ENCODE data around the gene ALG12.

ALG12 gene

GRCh38 chr22:49901457-49901856 lies 16.8 kb downstream of the ALG12 start:
- peak overlapping the region; percentile 40 for H3K18ac ChIP-seq (ENCODE audit: low read length)
- H2BK5ac ChIP-seq (ENCODE audit: low read length): no peak overlapping the region
- peaks cover 4 to 12% of the 10 kb centered on the region in 2 donors for H3K9me3 ChIP-seq (replicated peaks in 1 of 2; ENCODE audit: control insufficient read depth in 2 of 2, insufficient read depth in 1 of 2, low read depth in 1 of 2, low read length in 2 of 2)
- no peak overlapping the region for H2AFZ ChIP-seq (ENCODE audit: low read length)
- no peaks in the 10 kb centered on the region for H3K79me1 ChIP-seq (ENCODE audit: low read depth, low read length)
- no peak for DNase-seq (ENCODE audit: low spot score)
- no peak overlapping the region for H4K91ac ChIP-seq (ENCODE audit: low read depth, low read length, poor library complexity)
- peak overlapping the region; percentile 50 for H3K9ac ChIP-seq (ENCODE audit: low read depth, low read length, poor library complexity)
- H3K27ac ChIP-seq (replicated peaks; ENCODE audit: low read length): no peak overlapping the region
- no peak overlapping the region for H2BK12ac ChIP-seq (ENCODE audit: low read length)
- peaks cover 25 to 67% of the 10 kb centered on the region in 2 donors for H3K36me3 ChIP-seq (replicated peaks in 1 of 2; ENCODE audit: control insufficient read depth in 2 of 2, insufficient read depth in 2 of 2, low read length in 2 of 2)
- WGBS, 2 donors (ENCODE audit: extremely low coverage in 2 of 2, insufficient read length in 2 of 2, insufficient replicate concordance in 1 of 2): no CpG with 5 or more reads among the region's 11 CpGs
- H3K4me1 ChIP-seq (ENCODE audit: control insufficient read depth in 2 of 2, insufficient read depth in 1 of 2, low read depth in 1 of 2, low read length in 2 of 2): peaks cover 0 to 5% of the 10 kb centered on the region in 2 donors
- H3K4ac ChIP-seq (ENCODE audit: low read length): no peak overlapping the region
- H3K14ac ChIP-seq (ENCODE audit: low read length): peak overlapping the region; percentile 10
- H2BK15ac ChIP-seq (ENCODE audit: low read length): no peak overlapping the region
- no peak overlapping the region for H2AK5ac ChIP-seq (ENCODE audit: low read depth, low read length)
- H4K8ac ChIP-seq (ENCODE audit: low read depth, low read length): peak overlapping the region; percentile 78
- no peak overlapping the region for H3K4me2 ChIP-seq (ENCODE audit: insufficient read depth, low read length, poor library complexity, severe bottlenecking)
- peak overlapping the region in 1 of 2 donors; percentile 27 for H3K4me3 ChIP-seq (ENCODE audit: low read length in 2 of 2)
- no peaks in the 10 kb centered on the region for H3K27me3 ChIP-seq (ENCODE audit: control insufficient read depth in 3 of 3, insufficient read depth in 3 of 3, low read depth in 1 of 3, low read length in 3 of 3)
- H3K23ac ChIP-seq (ENCODE audit: low read depth, low read length, poor library complexity): peak overlapping the region; percentile 29
- H2BK120ac ChIP-seq (ENCODE audit: low read depth, low read length): no peak overlapping the region

GRCh38 chr22:49900441-49901230 lies 17.6 kb downstream of the ALG12 start:
- peaks cover 4 to 12% of the 10 kb centered on the region in 2 donors for H3K9me3 ChIP-seq (replicated peaks in 1 of 2; ENCODE audit: control insufficient read depth in 2 of 2, insufficient read depth in 1 of 2, low read depth in 1 of 2, low read length in 2 of 2)
- no peak overlapping the region for H3K4ac ChIP-seq (ENCODE audit: low read length)
- no peak for DNase-seq (ENCODE audit: low spot score)
- peaks cover 0 to 5% of the 10 kb centered on the region in 2 donors for H3K4me1 ChIP-seq (ENCODE audit: control insufficient read depth in 2 of 2, insufficient read depth in 1 of 2, low read depth in 1 of 2, low read length in 2 of 2)
- peak overlapping the region; percentile 29 for H3K23ac ChIP-seq (ENCODE audit: low read depth, low read length, poor library complexity)
- no peak overlapping the region for H2BK15ac ChIP-seq (ENCODE audit: low read length)
- H4K91ac ChIP-seq (ENCODE audit: low read depth, low read length, poor library complexity): no peak overlapping the region
- peaks cover 25 to 67% of the 10 kb centered on the region in 2 donors for H3K36me3 ChIP-seq (replicated peaks in 1 of 2; ENCODE audit: control insufficient read depth in 2 of 2, insufficient read depth in 2 of 2, low read length in 2 of 2)
- H3K18ac ChIP-seq (ENCODE audit: low read length): peak overlapping the region; percentile 23
- no peak overlapping the region for H2BK5ac ChIP-seq (ENCODE audit: low read length)
- WGBS, 2 donors (ENCODE audit: extremely low coverage in 2 of 2, insufficient read length in 2 of 2, insufficient replicate concordance in 1 of 2): no CpG with 5 or more reads among the region's 30 CpGs
- no peak overlapping the region for H2AK5ac ChIP-seq (ENCODE audit: low read depth, low read length)
- no peak overlapping the region for H2BK12ac ChIP-seq (ENCODE audit: low read length)
- peak overlapping the region; percentile 53 for H3K9ac ChIP-seq (ENCODE audit: low read depth, low read length, poor library complexity)
- H4K8ac ChIP-seq (ENCODE audit: low read depth, low read length): no peak overlapping the region
- H3K79me1 ChIP-seq (ENCODE audit: low read depth, low read length): no peaks in the 10 kb centered on the region
- H3K14ac ChIP-seq (ENCODE audit: low read length): no peak overlapping the region
- H3K4me2 ChIP-seq (ENCODE audit: insufficient read depth, low read length, poor library complexity, severe bottlenecking): no peak overlapping the region
- no peak overlapping the region for H3K27ac ChIP-seq (replicated peaks; ENCODE audit: low read length)
- no peak overlapping the region for H2BK120ac ChIP-seq (ENCODE audit: low read depth, low read length)
- no peaks in the 10 kb centered on the region for H3K27me3 ChIP-seq (ENCODE audit: control insufficient read depth in 3 of 3, insufficient read depth in 3 of 3, low read depth in 1 of 3, low read length in 3 of 3)
- H2AFZ ChIP-seq (ENCODE audit: low read length): no peak overlapping the region
- peak overlapping the region in 1 of 2 donors; percentile 19 for H3K4me3 ChIP-seq (ENCODE audit: low read length in 2 of 2)

GRCh38 chr22:49899530-49899929 lies 18.7 kb downstream of the ALG12 start:
- Histone ChIP-seq H3K79me1 (ENCODE audit: low read depth, low read length) (no peaks in the 10 kb centered on the region), H2AFZ (ENCODE audit: low read length) (no peak overlapping the region), H3K4me1 (ENCODE audit: control insufficient read depth in 2 of 2, insufficient read depth in 1 of 2, low read depth in 1 of 2, low read length in 2 of 2) (peaks cover 0 to 5% of the 10 kb centered on the region in 2 donors), H3K27ac (replicated peaks; ENCODE audit: low read length) (no peak overlapping the region), H3K36me3 (replicated peaks in 1 of 2; ENCODE audit: control insufficient read depth in 2 of 2, insufficient read depth in 2 of 2, low read length in 2 of 2) (peaks cover 25 to 71% of the 10 kb centered on the region in 2 donors), H3K14ac (ENCODE audit: low read length) (no peak overlapping the region), H3K27me3 (ENCODE audit: control insufficient read depth in 3 of 3, insufficient read depth in 3 of 3, low read depth in 1 of 3, low read length in 3 of 3) (no peaks in the 10 kb centered on the region), H3K9me3 (replicated peaks in 1 of 2; ENCODE audit: control insufficient read depth in 2 of 2, insufficient read depth in 1 of 2, low read depth in 1 of 2, low read length in 2 of 2) (peaks cover 4 to 16% of the 10 kb centered on the region in 2 donors), H3K4ac (ENCODE audit: low read length) (no peak overlapping the region), H2BK12ac (ENCODE audit: low read length) (no peak overlapping the region), H3K18ac (ENCODE audit: low read length) (no peak overlapping the region), H3K9ac (ENCODE audit: low read depth, low read length, poor library complexity) (no peak overlapping the region), H2AK5ac (ENCODE audit: low read depth, low read length) (no peak overlapping the region), H3K23ac (ENCODE audit: low read depth, low read length, poor library complexity) (no peak overlapping the region), H2BK15ac (ENCODE audit: low read length) (no peak overlapping the region), H2BK120ac (ENCODE audit: low read depth, low read length) (no peak overlapping the region), H3K4me3 (ENCODE audit: low read length in 2 of 2) (no peak overlapping the region), H4K91ac (ENCODE audit: low read depth, low read length, poor library complexity) (no peak overlapping the region), H4K8ac (ENCODE audit: low read depth, low read length) (no peak overlapping the region), H3K4me2 (ENCODE audit: insufficient read depth, low read length, poor library complexity, severe bottlenecking) (no peak overlapping the region), H2BK5ac (ENCODE audit: low read length) (no peak overlapping the region)
- no peak for DNase-seq (ENCODE audit: low spot score)
- WGBS, 2 donors (ENCODE audit: extremely low coverage in 2 of 2, insufficient read length in 2 of 2, insufficient replicate concordance in 1 of 2): no CpG with 5 or more reads among the region's 6 CpGs

GRCh38 chr22:49897015-49897684 lies 21.1 kb downstream of the ALG12 start:
- DNase-seq (ENCODE audit: low spot score): no peak
- Histone ChIP-seq H2AFZ (ENCODE audit: low read length) (no peak overlapping the region), H2BK12ac (ENCODE audit: low read length) (no peak overlapping the region), H3K9ac (ENCODE audit: low read depth, low read length, poor library complexity) (no peak overlapping the region), H3K79me1 (ENCODE audit: low read depth, low read length) (no peaks in the 10 kb centered on the region), H3K4ac (ENCODE audit: low read length) (no peak overlapping the region), H3K4me3 (ENCODE audit: low read length in 2 of 2) (no peak overlapping the region), H2BK120ac (ENCODE audit: low read depth, low read length) (no peak overlapping the region), H3K18ac (ENCODE audit: low read length) (no peak overlapping the region), H4K91ac (ENCODE audit: low read depth, low read length, poor library complexity) (no peak overlapping the region), H3K27ac (replicated peaks; ENCODE audit: low read length) (no peak overlapping the region), H4K8ac (ENCODE audit: low read depth, low read length) (no peak overlapping the region), H2AK5ac (ENCODE audit: low read depth, low read length) (no peak overlapping the region), H3K4me2 (ENCODE audit: insufficient read depth, low read length, poor library complexity, severe bottlenecking) (no peak overlapping the region), H2BK15ac (ENCODE audit: low read length) (no peak overlapping the region), H3K9me3 (replicated peaks in 1 of 2; ENCODE audit: control insufficient read depth in 2 of 2, insufficient read depth in 1 of 2, low read depth in 1 of 2, low read length in 2 of 2) (peaks cover 16 to 23% of the 10 kb centered on the region in 2 donors), H3K4me1 (ENCODE audit: control insufficient read depth in 2 of 2, insufficient read depth in 1 of 2, low read depth in 1 of 2, low read length in 2 of 2) (peaks cover 0 to 5% of the 10 kb centered on the region in 2 donors), H2BK5ac (ENCODE audit: low read length) (no peak overlapping the region), H3K27me3 (ENCODE audit: control insufficient read depth in 3 of 3, insufficient read depth in 3 of 3, low read depth in 1 of 3, low read length in 3 of 3) (no peaks in the 10 kb centered on the region), H3K14ac (ENCODE audit: low read length) (no peak overlapping the region), H3K36me3 (replicated peaks in 1 of 2; ENCODE audit: control insufficient read depth in 2 of 2, insufficient read depth in 2 of 2, low read length in 2 of 2) (peaks cover 18 to 56% of the 10 kb centered on the region in 2 donors), H3K23ac (ENCODE audit: low read depth, low read length, poor library complexity) (no peak overlapping the region)
- WGBS, 2 donors (ENCODE audit: extremely low coverage in 2 of 2, insufficient read length in 2 of 2, insufficient replicate concordance in 1 of 2): no CpG with 5 or more reads among the region's 8 CpGs
